Measurements from ENCODE around the gene FUT8. TPM values are rescaled to one million over a fixed set of nuclear protein-coding genes. Genes with fewer than 3 reads are reported as not detected.

FUT8 gene
- total RNA-seq, 1 experiment from 2014 or later: 39.5 TPM

- no peak for DNase-seq (ENCODE audit: low spot score)
Measured at GRCh38 chr14:65554837-65555236, 142.3 kb downstream of the FUT8 start.

- DNase-seq (ENCODE audit: low spot score): no peak
Measured at GRCh38 chr14:65555358-65555757, 142.8 kb downstream of the FUT8 start.

DNA sequence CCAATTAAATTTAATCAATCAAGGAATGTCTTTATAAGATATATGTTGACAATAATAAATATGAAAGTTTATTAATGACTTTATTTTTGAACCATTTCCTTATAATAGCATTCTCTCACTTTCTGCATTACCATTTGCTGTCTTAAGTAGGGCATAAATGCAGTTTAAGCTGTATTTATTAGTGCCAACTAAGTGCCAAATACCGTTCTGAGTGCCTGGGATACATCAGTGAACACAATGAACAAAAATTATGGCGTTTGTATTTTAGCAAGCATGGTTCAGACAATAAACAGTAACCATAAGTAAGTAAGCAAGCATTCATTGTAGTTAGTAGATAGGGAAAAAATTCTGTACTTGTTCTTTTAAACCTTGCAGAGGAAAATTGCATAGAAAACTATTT is 145.8 kb downstream of the FUT8 start:
- no peak for DNase-seq (ENCODE audit: low spot score)

DNA sequence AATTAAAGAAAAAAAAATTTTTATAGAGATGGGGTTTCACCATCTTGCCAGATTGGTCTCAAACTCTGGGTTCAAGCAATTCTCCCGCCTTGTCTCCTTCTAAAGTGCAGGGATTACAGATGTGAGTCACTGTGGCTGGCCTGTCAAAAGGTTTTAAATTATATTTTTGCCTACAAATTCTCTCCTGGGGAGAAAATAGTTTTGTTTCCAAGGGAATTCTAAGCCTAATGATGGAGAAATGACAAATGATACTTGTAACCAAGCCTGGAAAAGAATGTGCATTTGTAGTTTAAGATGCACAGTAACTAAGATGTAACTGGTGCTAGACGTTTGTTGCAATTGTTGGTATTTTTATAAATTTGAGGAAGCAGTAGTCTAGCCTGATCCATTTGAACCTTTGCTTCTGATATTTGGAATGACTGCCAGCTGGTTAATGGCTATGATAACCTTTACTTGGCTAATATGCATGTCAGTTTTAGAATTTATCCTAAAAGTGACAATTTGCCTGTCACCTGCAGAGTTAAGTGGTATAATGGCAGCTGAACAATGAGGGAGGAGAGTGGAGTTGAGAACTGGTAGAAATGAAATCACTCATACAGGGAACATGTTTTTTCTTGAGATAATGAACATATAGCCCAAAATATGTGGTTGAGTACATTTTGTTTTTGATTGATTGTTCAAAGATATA is 148.0 kb downstream of the FUT8 start:
- DNase-seq (ENCODE audit: low spot score): no peak

DNA sequence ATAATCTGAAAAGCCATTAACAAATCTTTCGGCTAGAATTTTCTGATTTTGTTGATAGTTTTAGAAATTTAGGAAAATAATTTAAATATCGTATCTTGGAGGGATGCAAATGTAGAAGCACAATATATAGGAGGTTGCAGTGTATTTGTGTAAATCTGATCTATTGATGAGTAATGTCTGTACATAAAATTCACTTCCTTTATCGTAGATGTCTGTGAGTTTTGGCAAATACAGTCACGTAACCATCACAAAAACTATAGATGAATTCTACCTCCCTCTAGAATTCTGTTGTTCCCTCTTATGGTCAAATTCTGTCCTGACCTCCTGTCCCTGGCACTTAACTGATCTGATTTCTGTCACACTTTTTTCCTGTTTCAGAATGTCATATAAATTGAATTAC is 151.8 kb downstream of the FUT8 start:
- DNase-seq (ENCODE audit: low spot score): no peak

- no peak for DNase-seq (ENCODE audit: low spot score)
Measured at GRCh38 chr14:65565948-65566347, 153.4 kb downstream of the FUT8 start.

GRCh38 chr14:65566820-65567522 is 154.4 kb downstream of the FUT8 start:
- no peak for DNase-seq (ENCODE audit: low spot score)

DNA sequence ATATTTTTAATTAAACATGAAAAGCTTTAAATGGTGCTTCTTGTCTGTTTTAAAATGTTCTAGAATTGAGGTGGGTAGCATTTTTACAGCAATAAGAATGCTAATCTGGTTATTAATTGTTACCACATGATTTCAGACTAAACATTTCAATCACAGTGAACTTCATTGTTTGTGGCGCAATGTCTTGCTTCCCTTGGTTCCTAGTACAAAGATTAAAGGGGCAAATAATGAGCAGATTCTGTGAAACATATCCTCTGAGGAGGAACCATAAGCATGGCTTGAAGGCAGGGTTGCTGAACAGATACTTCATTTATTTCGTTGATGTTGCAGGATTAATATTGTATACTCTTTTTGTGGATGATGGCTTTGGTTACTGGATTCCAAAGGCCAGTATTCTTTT is 162.1 kb downstream of the FUT8 start:
- DNase-seq (ENCODE audit: low spot score): no peak

DNA sequence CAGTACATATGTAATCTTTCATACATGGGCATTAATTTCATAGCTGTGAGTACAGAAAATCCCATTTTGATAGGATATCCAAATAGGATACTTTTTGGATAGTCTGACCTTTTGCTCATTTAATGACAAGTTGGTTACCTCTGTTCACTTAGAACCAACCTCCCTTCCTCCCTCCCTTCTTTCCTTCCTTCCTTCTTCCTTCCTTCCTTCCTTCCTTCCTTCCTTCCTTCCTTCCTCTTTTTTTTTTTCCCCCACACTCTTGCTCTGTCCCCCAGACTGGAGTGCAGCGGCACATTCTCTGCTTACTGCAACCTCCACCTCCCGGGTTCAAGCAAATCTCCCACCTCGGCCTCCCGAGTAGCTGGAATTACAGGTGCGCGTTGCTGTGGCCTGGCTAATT is 162.9 kb downstream of the FUT8 start:
- DNase-seq (ENCODE audit: low spot score): no peak

DNA sequence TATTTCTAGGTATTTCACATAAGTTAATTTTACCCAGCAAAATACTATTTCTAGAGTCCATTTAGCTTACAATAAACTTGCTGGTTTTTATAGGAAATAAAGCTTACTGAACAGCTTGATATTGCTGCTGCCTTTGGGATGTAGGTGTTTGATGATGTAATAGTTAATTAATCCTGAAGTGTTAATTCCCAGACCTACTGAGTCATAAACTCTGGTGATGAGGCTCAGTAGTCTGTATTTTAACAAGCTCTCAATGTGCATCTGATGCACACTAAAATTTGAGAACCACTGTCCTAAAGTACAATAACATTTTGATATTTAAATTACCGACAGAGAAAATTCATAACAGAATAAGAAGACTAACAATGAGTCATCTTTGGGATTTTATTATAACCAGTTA is 168.4 kb downstream of the FUT8 start:
- DNase-seq (ENCODE audit: low spot score): no peak

GRCh38 chr14:65581378-65581777 is 168.8 kb downstream of the FUT8 start:
- DNase-seq (ENCODE audit: low spot score): no peak

DNA sequence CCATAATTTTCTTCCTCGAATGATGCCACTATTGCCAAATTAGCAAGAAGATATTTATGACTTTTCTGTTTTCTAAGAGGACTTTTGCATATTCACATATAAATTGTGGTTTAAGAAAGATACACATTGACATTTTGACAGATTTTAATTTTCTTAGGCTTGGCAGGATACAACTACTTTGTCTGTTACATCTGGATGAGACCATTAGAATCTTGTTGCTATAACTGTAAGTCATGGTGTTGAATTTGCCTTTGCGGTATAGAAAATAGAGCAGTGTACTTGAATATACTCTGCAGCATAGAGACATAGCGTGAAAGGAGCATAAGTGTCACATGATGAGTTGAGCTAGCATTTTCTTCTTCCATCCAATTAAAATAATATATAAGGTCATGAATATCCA is 169.3 kb downstream of the FUT8 start:
- DNase-seq (ENCODE audit: low spot score): no peak

GRCh38 chr14:65585216-65585615 is 172.7 kb downstream of the FUT8 start:
- no peak for DNase-seq (ENCODE audit: low spot score)

- no peak for DNase-seq (ENCODE audit: low spot score)
Measured at GRCh38 chr14:65588426-65589140, 176.1 kb downstream of the FUT8 start.

DNA sequence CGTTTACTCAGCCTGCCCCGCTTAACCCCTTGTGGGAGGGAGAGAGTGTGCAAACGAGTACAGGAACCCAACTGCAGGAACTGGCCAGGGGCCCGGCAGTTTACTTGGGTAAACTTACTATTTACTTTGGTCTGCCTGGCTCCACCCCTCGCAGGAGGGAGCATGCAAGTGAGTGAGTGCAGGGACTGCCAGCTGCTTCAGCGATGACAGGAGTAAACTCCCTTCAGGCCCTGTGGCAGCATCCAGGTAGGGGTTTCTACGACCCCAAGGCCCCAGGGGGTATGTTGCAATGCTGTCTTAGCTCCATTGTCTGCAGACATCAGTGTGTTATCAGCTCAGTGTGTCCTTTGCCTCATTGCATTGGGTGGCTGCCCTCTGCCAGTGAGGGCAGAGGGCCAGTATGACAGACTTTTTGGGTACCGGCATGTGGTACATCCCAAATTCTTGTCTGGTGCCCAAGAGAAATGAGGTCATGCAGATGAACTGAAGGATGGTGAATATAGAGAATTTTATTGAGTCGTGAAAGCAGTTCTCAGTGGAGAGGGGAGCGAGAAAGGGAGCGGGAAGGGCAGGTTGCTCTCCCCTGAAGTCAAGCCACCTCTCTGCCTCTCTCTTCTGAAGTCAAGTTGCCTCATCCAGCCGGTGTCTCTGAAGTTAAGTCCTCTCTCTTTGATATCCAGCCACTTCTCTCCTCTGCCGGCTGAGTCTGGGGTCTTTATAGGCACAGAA is 181.8 kb downstream of the FUT8 start:
- DNase-seq (ENCODE audit: low spot score): no peak

DNA sequence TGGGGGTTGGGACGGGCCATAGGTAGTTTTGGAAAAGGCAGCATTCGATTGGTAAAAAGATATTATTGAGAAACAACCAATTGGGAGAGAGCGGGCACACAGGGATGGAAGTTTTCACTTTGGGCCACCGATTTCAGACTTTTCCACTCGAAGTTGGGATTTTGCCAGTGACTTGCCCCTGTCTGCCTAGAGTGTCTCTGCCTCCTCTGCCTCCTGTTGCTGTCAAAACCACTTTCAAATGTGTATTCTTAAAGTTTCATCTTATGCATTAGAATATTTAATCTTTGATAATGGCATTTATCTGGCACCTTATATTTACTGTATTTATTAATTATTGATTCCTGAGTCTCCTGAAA is 182.3 kb downstream of the FUT8 start:
- no peak for DNase-seq (ENCODE audit: low spot score)

DNA sequence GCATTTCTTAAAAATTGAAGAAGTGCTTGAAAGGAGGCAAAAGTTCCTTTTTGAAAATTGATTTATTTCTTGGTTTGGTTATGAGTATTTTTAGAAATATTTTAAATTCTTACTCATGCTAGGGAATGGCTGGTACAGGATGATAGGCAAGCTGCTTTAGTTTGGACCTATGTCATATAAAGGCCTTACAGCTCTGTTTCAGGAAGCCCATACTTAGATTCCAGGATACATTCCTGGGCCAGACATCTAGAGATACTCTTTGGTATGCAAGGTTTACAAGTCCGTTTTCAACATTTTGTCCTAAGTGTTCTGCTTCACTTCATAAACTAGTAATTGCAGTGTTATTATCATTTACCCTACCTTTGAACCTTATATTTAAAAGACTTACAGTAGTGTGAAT is 186.8 kb downstream of the FUT8 start:
- DNase-seq (ENCODE audit: low spot score): no peak

- no peak for DNase-seq (ENCODE audit: low spot score)
Measured at GRCh38 chr14:65600742-65601141, 188.2 kb downstream of the FUT8 start.

- no peak for DNase-seq (ENCODE audit: low spot score)
Measured at GRCh38 chr14:65604535-65604934, 192.0 kb downstream of the FUT8 start.

DNA sequence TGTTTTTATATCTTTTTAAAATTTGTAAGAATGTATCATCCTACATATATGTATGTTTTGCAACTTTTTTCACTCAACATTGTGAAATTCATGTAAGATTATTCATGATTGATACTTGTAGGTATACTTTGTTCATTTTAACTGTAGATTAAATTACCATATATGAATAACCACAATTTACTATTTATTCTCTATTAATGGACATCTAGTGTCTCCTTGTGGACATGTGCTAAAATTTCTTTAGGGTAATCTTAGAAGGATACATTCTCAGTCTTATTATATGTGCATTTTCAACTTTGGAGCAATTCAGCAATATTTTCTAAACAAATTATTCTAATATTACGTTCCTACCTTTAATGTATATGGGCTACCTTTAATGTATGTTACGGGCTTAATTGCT is 192.4 kb downstream of the FUT8 start:
- no peak for DNase-seq (ENCODE audit: low spot score)

DNA sequence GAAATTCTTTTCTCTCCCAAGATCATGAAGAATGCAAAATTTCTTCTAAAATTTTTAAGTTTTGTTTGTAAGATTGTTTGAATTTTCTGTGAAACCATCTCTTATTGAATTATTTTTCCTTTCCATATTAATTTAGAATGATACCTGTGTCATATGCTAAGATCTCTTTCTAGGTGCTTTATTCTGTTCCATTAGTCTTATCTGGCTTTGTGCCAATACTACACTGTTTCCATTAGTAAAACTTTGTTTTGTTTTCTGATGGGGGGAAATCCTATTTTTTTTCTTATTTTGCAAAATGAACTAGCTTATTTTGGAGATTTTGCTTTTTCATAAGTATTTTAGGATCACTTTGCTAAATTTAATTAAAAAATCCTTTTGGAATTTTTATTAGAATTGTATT is 193.9 kb downstream of the FUT8 start:
- DNase-seq (ENCODE audit: low spot score): no peak

DNA sequence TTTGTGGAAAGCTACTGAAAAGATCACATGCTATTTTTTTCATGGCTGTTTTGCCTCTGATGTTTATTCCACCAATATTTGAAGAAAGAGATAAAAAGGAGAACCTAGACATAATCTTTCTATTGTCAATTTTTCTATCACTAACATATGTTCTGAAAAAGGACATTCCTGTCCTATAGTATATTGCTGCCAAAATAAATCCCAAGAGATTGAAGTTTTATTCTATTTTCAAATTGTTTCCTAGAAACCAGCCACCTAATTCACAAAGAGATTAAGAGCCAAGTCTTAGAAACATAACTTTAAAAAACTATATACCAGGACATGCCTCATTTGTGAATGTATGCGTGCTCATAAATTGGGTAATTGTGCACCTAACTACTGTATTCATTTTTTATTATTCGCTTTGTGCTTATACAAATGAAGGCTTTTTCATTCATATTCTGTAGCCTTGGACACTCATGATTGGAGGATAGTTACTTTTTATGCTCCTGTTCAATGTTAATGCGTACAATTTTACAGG is 200.7 kb downstream of the FUT8 start:
- DNase-seq (ENCODE audit: low spot score): no peak

All from H4 (cell line).